ENCODE results near the gene CD86. TPM values are rescaled to one million over a fixed set of nuclear protein-coding genes. Genes with fewer than 3 reads are reported as not detected.

CD86 gene
- total RNA-seq, 1 donor from 2014 or later, result not detected

DNA sequence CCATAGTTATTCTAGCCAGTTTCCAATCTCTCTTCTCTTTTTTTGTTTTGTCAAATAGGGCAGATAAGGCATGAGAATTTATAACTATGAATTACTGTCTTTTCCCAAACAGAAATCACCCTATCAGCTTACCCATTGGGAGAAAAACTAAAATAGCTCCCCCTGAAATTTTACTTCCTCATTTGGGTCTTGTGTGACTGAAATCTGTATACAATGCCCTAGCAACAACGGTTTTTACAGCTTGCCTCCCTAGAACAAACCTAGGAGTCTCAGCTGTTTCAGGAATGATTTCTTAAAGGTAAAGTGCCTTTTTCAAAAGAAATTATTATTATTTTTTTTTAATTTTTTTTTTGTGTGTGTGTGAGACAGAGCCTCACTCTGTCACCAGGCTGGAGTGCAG lies 56.8 kb downstream of the CD86 start:
- no peak overlapping the region for H2AFZ ChIP-seq (ENCODE audit: low read depth, low read length)
- H3K4me1 Mint-ChIP-seq (ENCODE audit: low read depth, unreplicated experiment), result no peaks in the 10 kb centered on the region
- no peaks in the 10 kb centered on the region for H3K36me3 Mint-ChIP-seq (ENCODE audit: low read depth, unreplicated experiment)
- H3K9me3 ChIP-seq (ENCODE audit: insufficient read depth, low read depth, low read length), result no peaks in the 10 kb centered on the region
- no peak overlapping the region for H3K9ac ChIP-seq (ENCODE audit: low read length)
- H3K79me2 ChIP-seq (ENCODE audit: insufficient read depth, low read length), result no peaks in the 10 kb centered on the region
- no peaks in the 10 kb centered on the region for H4K20me1 ChIP-seq (ENCODE audit: insufficient read depth, low read length)
- no peak for TF ChIP-seq EZH2 (IDR thresholded peaks at IDR 0.05; ENCODE audit: insufficient read depth, low read length)
- TF ChIP-seq, protein P1, sequence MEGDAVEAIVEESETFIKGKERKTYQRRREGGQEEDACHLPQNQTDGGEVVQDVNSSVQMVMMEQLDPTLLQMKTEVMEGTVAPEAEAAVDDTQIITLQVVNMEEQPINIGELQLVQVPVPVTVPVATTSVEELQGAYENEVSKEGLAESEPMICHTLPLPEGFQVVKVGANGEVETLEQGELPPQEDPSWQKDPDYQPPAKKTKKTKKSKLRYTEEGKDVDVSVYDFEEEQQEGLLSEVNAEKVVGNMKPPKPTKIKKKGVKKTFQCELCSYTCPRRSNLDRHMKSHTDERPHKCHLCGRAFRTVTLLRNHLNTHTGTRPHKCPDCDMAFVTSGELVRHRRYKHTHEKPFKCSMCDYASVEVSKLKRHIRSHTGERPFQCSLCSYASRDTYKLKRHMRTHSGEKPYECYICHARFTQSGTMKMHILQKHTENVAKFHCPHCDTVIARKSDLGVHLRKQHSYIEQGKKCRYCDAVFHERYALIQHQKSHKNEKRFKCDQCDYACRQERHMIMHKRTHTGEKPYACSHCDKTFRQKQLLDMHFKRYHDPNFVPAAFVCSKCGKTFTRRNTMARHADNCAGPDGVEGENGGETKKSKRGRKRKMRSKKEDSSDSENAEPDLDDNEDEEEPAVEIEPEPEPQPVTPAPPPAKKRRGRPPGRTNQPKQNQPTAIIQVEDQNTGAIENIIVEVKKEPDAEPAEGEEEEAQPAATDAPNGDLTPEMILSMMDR (IDR thresholded peaks at IDR 0.05; ENCODE audit: insufficient read depth, low read depth, low read length), result no peak
- H3K4me1 ChIP-seq (ENCODE audit: insufficient read depth, low read length), result no peaks in the 10 kb centered on the region
- H3K4me2 ChIP-seq (ENCODE audit: low read length), result no peak overlapping the region
- FAIRE-seq, result no peak
- no peak overlapping the region for H3K4me3 ChIP-seq (ENCODE audit: insufficient read depth, low read depth, low read length)
- DNase-seq (ENCODE audit: low read depth), result no peak
- peaks cover 14% of the 10 kb centered on the region for H3K27me3 Mint-ChIP-seq (ENCODE audit: low read depth, unreplicated experiment)
- H3K4me3 Mint-ChIP-seq (ENCODE audit: unreplicated experiment), result no peak overlapping the region
- no peak overlapping the region for H3K27ac ChIP-seq (ENCODE audit: low read depth, low read length)
- H3K9me3 Mint-ChIP-seq (ENCODE audit: unreplicated experiment), result no peaks in the 10 kb centered on the region
- H3K36me3 ChIP-seq (ENCODE audit: insufficient read depth, low read length), result no peaks in the 10 kb centered on the region
- H3K27ac Mint-ChIP-seq (ENCODE audit: unreplicated experiment), result no peak overlapping the region
- no peaks in the 10 kb centered on the region for H3K27me3 ChIP-seq (ENCODE audit: insufficient read depth, low read length)

DNA sequence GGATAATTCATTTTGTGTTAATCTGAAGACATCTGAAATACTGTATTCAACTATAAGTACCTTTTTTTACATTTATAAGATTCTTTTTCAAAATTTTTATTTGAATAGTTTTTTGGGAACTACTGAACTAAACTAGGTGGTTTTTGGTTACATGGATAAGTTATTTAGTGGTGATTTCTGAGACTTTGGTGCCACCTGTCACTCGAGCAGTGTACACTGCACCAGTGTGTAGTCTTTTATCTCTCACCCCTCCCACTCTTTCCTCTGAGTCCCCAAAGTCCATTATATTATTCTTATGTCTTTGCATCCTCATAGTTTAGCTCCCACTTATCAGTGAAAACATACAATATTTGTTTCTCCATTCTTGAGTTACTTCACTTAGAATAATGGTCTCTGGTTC lies 57.6 kb downstream of the CD86 start:
- DNase-seq (ENCODE audit: low read depth), result no peak
- Mint-ChIP-seq H3K9me3 (ENCODE audit: unreplicated experiment) (no peaks in the 10 kb centered on the region), H3K4me3 (ENCODE audit: unreplicated experiment) (no peak overlapping the region), H3K27me3 (ENCODE audit: low read depth, unreplicated experiment) (peaks cover 12% of the 10 kb centered on the region), H3K4me1 (ENCODE audit: low read depth, unreplicated experiment) (no peaks in the 10 kb centered on the region), H3K27ac (ENCODE audit: unreplicated experiment) (no peak overlapping the region), H3K36me3 (ENCODE audit: low read depth, unreplicated experiment) (no peaks in the 10 kb centered on the region)
- no peak overlapping the region for H3K4me2 ChIP-seq (ENCODE audit: low read length)
- no peaks in the 10 kb centered on the region for H3K36me3 ChIP-seq (ENCODE audit: insufficient read depth, low read length)
- no peaks in the 10 kb centered on the region for H3K79me2 ChIP-seq (ENCODE audit: insufficient read depth, low read length)
- no peak for FAIRE-seq
- H4K20me1 ChIP-seq (ENCODE audit: insufficient read depth, low read length), result no peaks in the 10 kb centered on the region
- no peak overlapping the region for H3K9ac ChIP-seq (ENCODE audit: low read length)
- no peaks in the 10 kb centered on the region for H3K27me3 ChIP-seq (ENCODE audit: insufficient read depth, low read length)
- no peak overlapping the region for H3K27ac ChIP-seq (ENCODE audit: low read depth, low read length)
- H3K4me1 ChIP-seq (ENCODE audit: insufficient read depth, low read length), result no peaks in the 10 kb centered on the region
- TF ChIP-seq, protein P1 (IDR thresholded peaks at IDR 0.05; ENCODE audit: insufficient read depth, low read depth, low read length), result no peak
- no peak for TF ChIP-seq EZH2 (IDR thresholded peaks at IDR 0.05; ENCODE audit: insufficient read depth, low read length)
- no peak overlapping the region for H3K4me3 ChIP-seq (ENCODE audit: insufficient read depth, low read depth, low read length)
- no peak overlapping the region for H2AFZ ChIP-seq (ENCODE audit: low read depth, low read length)
- no peaks in the 10 kb centered on the region for H3K9me3 ChIP-seq (ENCODE audit: insufficient read depth, low read depth, low read length)

DNA sequence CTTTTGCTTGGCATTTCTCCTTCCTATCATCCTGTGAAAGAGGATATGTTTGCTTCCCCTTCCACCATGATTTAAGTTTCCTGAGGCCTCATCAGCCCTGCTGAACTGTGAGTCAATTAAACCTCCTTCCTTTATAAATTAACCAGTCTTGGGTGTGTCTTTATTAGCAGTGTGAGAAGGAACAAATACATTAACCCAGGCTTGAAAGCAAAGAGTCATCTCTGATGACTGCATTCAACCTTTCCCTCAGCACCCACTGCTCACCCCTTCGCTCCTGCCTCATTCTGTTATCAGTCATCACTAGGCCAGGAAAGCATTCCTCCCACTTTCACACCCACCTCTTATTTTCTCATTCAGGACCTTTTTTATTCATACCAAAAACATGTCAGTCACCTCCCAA lies 68.7 kb downstream of the CD86 start:
- DNase-seq (ENCODE audit: low read depth) (no peak), FAIRE-seq (no peak)
- Histone ChIP-seq H3K4me3 (ENCODE audit: insufficient read depth, low read depth, low read length) (no peak overlapping the region), H2AFZ (ENCODE audit: low read depth, low read length) (no peak overlapping the region), H3K4me2 (ENCODE audit: low read length) (no peak overlapping the region), H4K20me1 (ENCODE audit: insufficient read depth, low read length) (no peaks in the 10 kb centered on the region), H3K9me3 (ENCODE audit: insufficient read depth, low read depth, low read length) (no peaks in the 10 kb centered on the region), H3K4me1 (ENCODE audit: insufficient read depth, low read length) (no peaks in the 10 kb centered on the region), H3K27me3 (ENCODE audit: insufficient read depth, low read length) (no peaks in the 10 kb centered on the region), H3K79me2 (ENCODE audit: insufficient read depth, low read length) (no peaks in the 10 kb centered on the region), H3K9ac (ENCODE audit: low read length) (no peak overlapping the region), H3K27ac (ENCODE audit: low read depth, low read length) (no peak overlapping the region), H3K36me3 (ENCODE audit: insufficient read depth, low read length) (no peaks in the 10 kb centered on the region)
- Mint-ChIP-seq H3K27ac (ENCODE audit: unreplicated experiment) (no peak overlapping the region), H3K36me3 (ENCODE audit: low read depth, unreplicated experiment) (no peaks in the 10 kb centered on the region), H3K4me1 (ENCODE audit: low read depth, unreplicated experiment) (no peaks in the 10 kb centered on the region), H3K9me3 (ENCODE audit: unreplicated experiment) (peaks cover 5% of the 10 kb centered on the region), H3K4me3 (ENCODE audit: unreplicated experiment) (no peak overlapping the region), H3K27me3 (ENCODE audit: low read depth, unreplicated experiment) (peaks cover 20% of the 10 kb centered on the region)
- TF ChIP-seq, protein P1 (IDR thresholded peaks at IDR 0.05; ENCODE audit: insufficient read depth, low read depth, low read length), result no peak
- TF ChIP-seq EZH2 (IDR thresholded peaks at IDR 0.05; ENCODE audit: insufficient read depth, low read length), result no peak
